Globus pallidus (tissue), 1 donor: ENCODE results near the gene KCNN1.
"Not testable (repeated sequence)": the region's sequence is repeated elsewhere in the genome, so short reads cannot be mapped to it uniquely, and the experiment has no call there.

ENCODE experiments used
- DNase-seq: peaks from one replicate; pipeline ENCODE4 v3.0.0-alpha.2; 2015; ENCODE audit warnings: low spot score

KCNN1 gene

GRCh38 chr19:18031401-18031800 is 64.5 kb downstream of the KCNN1 start:
- DNase-seq: not testable (repeated sequence)

DNA sequence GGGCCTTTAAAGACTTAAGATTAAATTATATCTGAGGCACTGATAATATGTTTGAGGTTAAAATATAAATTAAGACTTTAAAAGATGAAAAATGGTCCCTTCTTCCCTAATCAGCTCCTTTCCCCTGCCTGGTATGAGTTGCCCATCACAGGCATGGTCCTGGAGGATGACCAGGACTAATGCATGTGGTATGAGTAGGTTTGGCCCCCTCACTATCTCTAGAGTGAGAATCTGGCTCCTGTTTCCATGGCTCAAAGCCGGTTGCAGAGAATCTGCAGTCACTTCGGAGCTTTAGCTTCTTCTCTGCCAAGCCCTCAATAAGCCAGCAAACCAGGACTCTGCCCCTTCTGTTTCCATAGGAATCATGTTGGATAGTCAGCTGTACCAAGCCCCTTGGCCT is 65.2 kb downstream of the KCNN1 start:
- not testable (repeated sequence) for DNase-seq

GRCh38 chr19:18041054-18041453 is 74.1 kb downstream of the KCNN1 start:
- no peak for DNase-seq

GRCh38 chr19:18043676-18044075 is 76.8 kb downstream of the KCNN1 start:
- DNase-seq: no peak

DNA sequence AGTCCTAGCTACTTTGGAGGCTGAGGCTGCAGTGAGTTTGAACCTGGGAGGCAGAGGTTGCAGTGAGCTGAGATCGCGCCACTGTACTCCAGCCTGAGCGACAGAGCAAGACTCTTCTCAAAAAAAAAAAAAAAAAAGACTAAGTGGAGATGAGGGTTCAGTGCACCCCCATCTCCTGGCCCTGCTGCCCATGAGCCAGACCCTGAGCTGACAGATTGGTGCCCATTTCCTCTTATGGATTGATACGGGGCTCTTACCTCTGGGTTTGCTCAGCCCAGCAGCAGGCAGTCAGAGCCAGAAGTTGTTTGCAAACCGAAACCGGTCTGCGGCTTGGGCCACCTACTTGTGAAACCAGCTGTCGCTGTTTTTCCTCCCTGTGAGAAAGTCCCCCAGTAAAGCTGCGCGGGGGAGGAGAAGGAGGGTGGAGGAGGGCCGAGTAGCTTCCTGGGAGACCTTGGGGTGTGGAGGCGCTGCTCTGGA is 78.0 kb downstream of the KCNN1 start:
- DNase-seq: peak; percentile 63

DNA sequence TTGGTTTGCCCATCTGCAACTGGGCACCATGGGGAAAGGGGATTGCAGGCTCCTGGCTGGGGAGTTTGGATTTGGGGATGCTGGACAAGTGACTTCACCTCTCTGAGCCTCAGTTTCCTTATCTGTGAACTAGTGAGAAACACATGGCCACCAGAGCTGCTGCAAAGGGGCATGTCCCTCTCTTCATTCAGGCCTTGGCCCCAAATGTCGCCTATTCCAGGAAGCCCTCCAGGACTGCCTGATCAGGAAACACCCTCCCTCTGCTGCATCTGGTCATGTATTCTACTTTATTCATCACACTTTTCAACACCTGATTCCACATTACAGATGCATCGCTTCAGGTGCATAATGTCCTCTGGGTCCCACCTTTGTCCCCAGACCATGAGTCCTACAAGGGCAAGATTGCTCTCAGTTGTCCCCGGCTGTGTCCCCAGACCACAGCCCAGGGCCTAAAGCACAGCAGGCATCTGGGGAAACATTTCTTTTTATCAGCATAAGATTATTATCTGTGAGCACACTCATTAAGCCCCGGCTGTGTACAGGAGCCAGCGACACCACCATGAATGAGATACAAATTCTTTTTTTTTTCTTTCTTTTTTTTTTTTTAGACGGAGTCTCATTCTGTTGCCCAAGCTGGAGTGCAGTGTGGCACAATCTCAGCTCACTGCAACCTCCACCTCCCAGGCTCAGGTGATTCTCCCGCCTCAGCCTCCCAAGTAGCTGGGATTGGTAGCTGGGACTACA is 78.6 kb downstream of the KCNN1 start:
- no peak for DNase-seq

GRCh38 chr19:18046059-18046718 is 79.3 kb downstream of the KCNN1 start:
- no peak for DNase-seq

DNA sequence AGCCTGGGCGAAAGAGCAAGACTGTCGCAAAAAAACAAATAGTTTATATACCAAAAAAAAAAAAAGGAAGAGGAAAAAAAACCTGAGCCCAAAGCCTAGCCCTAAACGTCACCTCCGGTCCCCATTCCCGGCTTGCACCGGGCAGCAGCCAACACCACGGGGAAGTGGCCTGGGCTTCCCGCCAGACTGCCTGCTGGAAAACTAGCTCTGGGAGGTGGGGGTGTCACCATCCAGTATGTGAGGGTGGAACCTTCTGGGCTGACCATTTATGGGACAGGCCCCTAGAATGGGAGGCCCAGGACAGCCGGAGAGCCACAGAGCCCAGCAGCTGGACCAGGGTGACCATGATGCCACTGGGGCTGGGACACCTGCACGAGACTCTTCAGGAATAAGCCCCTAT is 82.5 kb downstream of the KCNN1 start:
- peak; percentile 72 for DNase-seq
